ENCODE measurements around the gene ZSWIM1.
A peak's percentile ranks its signal among the peaks of the same experiment; 100 is the strongest.
"Not testable (repeated sequence)": the region's sequence is repeated elsewhere in the genome, so short reads cannot be mapped to it uniquely, and the experiment has no call there.

ZSWIM1 gene

DNA sequence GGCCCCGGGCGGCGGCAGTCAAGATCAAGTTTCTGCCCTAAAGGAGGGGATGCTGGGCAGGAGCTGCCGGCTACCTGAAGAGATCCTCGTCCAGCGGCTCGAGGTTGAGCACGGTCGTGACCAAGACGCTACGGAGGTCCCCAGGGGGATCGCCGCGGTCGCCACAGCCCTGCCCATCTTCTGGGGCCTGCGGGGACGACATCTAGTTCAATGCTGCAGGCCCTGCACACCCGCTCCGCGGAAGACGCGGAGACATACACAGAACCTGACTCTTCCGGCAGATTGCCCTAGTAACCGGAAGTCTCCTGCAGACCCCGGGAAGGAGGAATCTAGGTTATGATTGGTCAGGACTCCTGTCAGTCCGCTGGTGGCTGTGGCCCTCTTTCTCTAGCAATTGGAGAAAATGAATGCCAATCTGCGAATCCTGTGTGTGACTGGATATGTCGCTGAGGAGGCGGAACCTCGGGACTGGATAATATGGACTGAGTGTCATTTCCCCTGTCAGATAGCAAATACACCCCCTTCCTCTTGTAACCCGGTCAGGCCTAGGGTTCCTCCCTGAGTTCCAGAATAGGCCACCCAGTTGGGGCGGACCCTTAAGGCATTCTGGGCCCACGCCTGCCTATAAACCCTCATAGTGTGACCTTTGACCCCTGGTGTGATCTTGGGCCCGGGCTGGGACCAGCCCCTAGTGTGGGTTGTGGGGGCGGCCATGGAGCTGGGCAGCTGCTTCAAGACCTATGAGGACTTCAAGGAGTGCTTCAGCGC is 23.7 kb upstream of the ZSWIM1 start, which contains the start of the genes ACOT8 and ZSWIM3:
ACOT8 (minus strand) TSS at position 279 of the 768 bp plus-strand sequence; CDS start at position 202, 77 bp downstream.
ZSWIM3 (plus strand) TSS at position 501 of the 768 bp plus-strand sequence; CDS start at position 713, 212 bp downstream.
- peak; percentile 100 for DNase-seq

DNA sequence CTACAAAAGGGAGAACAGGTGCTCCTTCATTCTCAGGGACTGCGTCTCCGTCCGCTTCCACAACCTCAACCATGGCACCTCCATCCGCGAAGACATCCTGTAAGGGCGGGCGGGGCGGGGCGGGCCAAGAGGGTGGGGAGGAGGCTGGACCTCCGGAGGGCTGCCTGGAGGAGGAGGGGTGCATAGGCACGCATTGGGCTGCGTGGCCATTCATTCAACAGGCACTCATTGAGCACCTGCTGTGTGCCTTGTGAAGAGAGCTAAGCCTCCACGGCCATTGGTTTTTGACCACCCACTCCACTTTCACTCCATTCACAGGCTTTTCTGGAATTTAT is 23.2 kb upstream of the ZSWIM1 start:
- DNase-seq, result peak; percentile 68

GRCh38 chr20:45859916-45860315 is 21.1 kb upstream of the ZSWIM1 start:
- DNase-seq, result no peak

DNA sequence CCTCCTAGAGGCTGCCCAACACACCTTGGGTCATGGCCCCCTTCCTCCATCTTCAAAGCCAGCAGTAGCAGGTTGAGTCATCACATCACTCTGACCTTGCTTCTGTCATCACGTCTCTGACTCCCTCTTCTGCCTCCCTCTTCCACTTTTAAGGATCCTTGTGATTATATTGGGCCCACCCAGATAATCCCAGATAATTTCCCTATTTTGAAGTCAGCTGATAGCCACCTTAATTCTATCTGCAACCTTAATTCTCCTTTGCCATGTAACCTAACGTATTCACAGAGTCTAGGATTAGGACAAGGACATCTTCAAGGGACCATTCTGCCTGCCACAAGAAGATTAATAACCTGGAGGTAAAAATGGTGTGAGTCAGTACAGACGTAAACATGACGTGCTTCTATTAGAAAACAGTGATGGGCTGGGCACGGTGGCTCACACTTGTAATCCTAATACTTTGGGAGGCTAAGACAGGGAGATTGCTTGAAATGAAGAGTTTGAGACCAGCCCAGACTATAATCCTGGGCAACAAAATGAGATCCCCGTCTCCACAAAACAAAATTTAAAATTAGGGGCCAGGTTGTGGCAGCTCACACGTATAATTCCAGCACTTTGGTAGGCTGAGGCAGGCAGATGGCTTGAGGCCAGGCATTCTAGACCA is 20.3 kb upstream of the ZSWIM1 start:
- DNase-seq, result peak; percentile 95

GRCh38 chr20:45861221-45862075 is 19.6 kb upstream of the ZSWIM1 start:
- DNase-seq, result peak; percentile 86

DNA sequence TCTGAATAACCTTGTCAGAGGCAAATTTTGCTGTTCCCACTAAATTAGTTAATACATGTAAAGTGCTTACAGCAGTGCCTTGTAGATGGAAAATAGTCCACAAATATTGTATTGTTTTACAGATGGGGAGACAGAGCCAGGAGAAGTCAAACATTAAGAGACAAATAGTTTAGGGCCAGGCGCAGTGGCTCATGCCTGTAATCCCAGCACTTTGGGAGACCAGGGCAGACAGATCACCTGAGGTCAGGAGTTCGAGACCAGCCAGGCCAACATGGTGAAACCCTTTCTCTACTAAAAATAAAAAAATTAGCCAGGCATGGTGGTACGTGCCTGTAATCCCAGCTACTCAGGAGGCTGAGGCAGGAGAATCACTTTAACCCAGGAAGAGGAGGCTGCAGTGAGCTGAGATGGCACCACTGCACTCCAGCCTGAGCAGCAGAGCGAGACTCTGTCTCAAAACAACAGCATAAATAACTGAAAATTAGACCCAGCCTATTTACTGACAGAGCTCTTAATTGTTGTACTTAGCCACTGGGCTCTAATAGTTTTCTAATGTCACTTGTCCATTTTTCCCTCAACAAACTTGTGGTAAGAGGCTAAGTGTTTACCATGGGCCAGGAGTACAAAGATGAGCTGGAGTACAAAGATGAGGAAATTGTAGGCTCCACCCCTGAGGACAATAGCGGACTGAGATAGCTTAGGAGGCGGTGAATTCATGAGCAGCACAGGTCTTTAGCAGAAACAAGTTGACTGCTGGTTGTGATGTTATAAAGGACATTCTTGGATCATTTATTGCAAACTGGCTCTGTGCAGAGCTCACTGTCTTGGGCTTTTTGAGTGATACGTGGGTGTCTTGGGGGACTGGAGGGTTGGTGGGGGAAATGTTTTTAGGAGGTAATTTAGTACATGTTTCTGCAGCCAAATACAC is 17.2 kb upstream of the ZSWIM1 start:
- DNase-seq, result no peak

DNA sequence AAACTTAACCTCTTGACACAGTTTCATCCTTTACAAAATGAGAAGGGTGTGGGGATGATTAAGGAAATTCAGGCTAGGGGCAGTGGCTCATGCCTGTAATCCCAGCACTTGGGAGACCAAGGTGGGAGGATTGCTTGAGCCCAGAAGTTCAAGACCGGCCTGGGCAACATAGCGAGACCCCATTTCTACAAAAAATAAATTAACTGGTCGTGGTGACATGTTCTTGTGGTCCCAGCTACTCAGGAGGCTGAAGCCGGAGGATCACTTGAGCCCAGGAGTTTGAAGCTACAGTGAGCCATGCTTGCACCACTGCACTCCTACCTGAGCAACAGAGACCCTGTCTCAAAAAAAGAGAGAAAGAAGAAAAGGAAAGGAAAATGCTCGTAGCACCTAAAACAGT is 14.6 kb upstream of the ZSWIM1 start:
- no peak for DNase-seq

DNA sequence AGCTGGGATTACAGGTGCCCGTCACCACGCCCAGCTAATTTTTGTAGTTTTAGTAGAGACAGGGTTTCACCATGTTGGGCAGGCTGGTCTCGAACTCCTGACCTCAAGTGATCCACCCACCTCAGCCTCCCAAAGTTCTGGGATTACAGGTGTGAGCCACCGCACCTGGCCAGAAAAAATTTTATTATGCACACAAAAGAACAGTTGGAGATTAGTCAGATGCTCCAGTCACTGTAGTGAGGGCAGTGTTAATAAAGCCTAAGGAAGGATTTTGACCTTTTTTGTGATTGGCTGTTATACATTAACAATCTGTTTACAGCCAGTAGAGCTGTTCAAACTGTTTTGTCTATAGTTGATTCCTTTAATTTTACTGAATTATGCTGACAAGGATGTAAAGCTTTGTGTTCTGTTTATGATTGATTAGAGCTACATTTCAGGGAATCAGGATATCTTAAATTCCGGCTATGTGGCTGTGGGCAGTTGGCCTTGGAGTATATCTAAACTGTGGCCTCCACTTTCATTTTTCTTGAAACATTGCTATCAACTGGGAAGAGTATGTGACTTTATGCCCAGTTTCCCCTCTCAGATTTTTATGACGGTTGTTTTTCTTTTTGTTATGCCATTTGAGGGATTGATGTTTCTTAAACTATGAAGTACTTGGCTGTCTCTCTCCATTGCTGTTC is 13.8 kb upstream of the ZSWIM1 start:
- DNase-seq, result no peak

- no peak for DNase-seq
These were observed 13.2 kb upstream of the ZSWIM1 start for GRCh38 chr20:45867819-45868176.

DNA sequence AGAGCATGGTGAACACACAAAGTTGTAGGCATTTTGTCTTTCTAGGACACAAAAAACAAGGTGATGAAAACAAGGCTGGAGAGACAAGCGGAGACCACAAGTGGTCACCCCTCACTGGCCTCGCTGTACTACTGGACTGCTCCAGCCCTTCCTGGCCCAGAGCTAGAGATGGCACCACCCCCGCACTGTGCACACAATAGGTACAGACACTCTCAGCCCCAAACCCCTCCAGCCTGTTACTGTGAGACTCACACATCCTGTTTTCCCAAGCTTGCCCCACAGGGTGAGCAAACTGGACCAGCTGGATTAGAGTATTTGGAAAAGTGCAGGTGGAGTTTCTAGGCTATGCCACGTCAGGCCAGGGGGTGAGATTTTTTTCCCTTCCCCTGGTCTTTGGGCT is 8.4 kb upstream of the ZSWIM1 start:
- DNase-seq, result no peak

- no peak for DNase-seq
These were observed 7.5 kb upstream of the ZSWIM1 start for GRCh38 chr20:45873409-45874103.

DNA sequence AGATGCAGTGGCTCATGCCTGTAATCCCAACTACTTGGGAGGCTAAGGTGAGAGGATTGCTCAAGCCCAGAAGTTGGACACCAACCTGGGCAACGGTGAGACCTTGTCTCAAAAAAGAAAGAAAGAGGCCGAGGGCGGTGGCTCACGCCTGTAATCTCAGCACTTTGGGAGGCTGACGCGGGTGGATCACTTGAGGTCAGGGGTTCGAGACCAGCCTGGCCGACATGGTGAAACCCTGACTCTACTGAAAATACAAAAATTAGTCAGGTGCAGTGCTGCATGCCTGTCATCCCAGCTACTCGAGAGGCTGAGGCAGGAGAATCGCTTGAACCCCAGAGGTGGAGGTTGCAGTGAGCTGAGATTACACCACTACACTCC is 6.9 kb upstream of the ZSWIM1 start:
- DNase-seq, result not testable (repeated sequence)

DNA sequence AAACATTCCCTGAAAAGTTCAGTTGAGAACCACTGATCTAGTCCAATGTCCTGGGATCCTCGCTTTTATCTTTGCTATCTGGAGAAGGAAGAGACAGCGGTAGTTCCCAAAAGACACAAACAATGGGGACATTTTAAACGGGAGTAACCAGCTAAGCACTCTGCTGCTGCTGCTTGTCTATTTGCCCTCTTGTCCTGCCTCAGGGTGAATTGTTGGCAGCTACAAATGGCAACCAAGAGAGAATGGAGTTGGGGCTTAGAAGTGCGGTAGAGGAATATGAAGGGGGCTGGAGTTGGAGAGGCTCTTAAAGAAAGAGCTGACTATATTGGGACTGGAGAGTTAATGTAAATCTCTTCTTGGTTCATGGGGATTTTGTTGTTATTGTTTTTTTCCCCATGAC is 6.5 kb upstream of the ZSWIM1 start:
- DNase-seq, result no peak

DNA sequence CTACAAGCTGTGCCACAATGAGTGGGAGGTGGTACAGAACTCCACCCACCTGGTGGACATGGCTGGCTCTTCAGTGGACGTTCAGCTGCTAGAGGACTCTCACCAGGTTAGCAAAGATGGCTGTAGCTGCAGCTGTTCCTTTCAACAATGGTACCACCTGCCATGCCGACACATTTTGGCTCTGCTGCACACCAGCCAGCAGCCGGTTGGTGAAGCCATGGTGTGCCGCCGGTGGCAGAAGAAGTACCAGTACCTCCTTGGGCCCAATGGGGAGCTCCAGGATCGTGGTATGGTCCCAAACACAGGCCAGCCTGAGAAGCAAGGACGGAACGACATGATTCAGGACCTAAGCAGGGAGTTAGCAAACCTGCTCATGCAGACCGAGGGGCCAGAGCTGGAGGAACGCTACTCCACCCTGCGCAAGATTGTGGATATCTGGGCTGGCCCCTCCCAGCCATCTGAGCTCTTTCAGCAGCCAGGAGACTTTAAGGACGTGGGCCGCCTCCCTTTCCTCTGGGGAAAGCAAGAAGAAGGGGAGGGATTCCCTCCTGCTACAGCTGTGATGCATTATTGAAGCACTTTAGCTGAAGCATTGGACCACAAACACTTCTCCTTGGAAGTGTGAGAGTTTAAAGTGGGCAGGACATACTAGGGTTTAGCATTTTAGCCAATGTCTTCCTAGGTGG is 2.8 kb upstream of the ZSWIM1 start:
- DNase-seq, result peak; percentile 86

DNA sequence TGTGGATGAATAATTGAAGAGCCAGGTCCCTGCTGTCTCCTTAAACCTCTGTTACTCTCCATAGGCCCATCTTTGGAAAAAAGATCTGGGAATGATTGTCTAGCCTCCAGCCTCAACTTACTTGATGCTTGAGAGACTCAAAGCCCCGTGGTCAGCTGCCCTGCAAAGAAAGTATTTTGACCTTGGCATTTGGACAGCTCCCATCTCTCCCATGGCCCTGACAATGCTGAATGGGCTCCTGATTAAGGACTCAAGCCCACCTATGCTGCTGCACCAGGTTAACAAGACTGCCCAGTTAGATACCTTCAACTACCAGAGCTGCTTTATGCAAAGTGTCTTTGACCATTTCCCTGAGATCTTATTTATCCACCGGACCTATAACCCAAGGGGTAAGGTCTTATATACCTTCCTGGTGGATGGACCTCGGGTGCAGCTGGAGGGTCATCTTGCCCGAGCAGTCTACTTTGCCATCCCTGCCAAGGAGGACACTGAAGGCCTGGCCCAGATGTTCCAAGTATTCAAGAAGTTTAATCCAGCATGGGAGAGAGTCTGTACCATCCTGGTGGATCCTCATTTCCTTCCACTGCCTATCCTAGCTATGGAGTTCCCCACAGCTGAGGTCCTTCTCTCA is 1.6 kb downstream of the ZSWIM1 start:
- DNase-seq, result no peak

DNA sequence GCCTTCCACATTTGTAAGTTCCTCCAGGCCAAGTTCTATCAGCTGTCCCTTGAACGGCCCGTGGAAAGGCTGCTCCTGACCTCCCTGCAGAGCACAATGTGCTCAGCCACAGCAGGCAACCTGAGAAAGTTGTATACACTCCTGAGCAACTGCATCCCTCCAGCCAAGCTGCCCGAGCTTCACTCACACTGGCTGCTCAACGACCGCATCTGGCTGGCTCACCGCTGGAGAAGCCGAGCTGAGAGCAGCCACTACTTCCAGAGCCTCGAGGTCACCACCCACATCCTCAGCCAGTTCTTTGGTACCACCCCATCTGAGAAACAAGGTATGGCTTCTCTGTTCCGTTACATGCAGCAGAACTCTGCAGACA is 2.1 kb downstream of the ZSWIM1 start:
- no peak for DNase-seq

DNA sequence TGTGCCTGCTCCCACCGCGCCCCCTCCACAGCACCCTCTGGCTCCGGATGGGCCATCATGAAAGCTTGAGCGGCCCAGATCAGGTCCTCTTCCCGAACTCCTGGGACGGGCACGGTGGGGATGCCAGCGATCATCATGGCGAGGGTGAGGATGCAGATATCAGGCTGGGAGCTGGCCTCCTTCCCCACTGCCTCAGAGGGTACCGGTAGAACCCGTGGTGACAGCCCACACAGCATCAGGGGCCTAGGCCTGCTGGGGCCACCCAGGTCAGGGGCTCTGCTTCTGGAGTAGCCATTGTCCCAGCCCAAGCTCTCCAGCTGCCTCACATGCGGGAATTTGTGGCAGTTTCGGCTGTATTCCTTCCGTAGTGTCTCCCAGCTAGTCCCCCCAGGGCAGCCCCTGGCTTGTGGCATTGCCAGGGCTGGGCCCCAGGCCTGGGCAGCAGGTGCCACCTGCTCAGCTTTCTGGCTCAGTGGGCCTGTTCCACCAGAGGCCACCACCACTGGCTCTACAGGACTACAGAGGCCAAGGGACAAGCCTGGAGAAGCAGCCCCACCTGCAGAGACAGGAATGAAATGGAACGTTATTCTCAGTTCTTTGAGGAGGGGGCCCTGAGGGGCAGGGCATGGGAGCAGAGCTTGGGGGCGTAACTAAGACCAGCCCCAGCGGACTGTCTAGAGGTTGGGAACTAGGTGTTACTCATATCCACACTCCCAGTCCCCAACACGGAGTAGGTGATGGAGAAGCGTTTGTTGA is 5.7 kb downstream of the ZSWIM1 start:
- no peak for DNase-seq

- no peak for DNase-seq
These were observed 6.3 kb downstream of the ZSWIM1 start, which contains the start of gene SPATA25 for GRCh38 chr20:45887346-45887715. TSS of gene SPATA25 (minus strand) at chr20:45887622. CDS start at chr20:45887590, 32 bp downstream.

DNA sequence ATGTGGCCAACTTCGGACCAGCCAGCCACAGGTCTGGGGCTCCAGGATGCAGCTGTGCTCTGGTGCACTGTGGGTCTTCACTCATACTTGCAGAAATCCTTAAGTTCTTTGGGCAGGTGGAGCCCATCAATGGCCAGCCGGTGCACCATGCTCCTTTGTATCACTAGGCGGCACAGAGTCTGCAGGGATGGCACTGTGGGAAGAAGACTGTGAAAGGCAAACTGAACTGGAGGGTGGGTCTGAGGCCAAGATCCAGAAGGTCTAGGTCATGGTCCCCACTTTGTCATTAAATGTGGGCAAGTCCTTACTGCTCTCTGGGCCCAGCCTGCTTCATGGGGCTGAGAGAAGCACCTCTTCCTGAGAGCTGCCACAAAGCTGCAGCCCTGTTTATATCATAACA is 7.7 kb downstream of the ZSWIM1 start:
- DNase-seq, result no peak
